ENCODE results near the gene TTC4.

GRCh38 chr1:54784066-54784465 is 68.4 kb downstream of the TTC4 start:
- TF ChIP-seq, protein P1, sequence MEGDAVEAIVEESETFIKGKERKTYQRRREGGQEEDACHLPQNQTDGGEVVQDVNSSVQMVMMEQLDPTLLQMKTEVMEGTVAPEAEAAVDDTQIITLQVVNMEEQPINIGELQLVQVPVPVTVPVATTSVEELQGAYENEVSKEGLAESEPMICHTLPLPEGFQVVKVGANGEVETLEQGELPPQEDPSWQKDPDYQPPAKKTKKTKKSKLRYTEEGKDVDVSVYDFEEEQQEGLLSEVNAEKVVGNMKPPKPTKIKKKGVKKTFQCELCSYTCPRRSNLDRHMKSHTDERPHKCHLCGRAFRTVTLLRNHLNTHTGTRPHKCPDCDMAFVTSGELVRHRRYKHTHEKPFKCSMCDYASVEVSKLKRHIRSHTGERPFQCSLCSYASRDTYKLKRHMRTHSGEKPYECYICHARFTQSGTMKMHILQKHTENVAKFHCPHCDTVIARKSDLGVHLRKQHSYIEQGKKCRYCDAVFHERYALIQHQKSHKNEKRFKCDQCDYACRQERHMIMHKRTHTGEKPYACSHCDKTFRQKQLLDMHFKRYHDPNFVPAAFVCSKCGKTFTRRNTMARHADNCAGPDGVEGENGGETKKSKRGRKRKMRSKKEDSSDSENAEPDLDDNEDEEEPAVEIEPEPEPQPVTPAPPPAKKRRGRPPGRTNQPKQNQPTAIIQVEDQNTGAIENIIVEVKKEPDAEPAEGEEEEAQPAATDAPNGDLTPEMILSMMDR (IDR thresholded peaks at IDR 0.05 in 8 of 11, conservative IDR thresholded peaks at IDR 0.05 in 3 of 11): no peak
- TF ChIP-seq POLR2A (IDR thresholded peaks at IDR 0.05): no peak
- TF ChIP-seq POLR2AphosphoS5 (IDR thresholded peaks at IDR 0.05): no peak

Measured in spleen (tissue), 7 donors.